Measurements from ENCODE around the gene FBN3.
"Not testable (repeated sequence)": the region's sequence is repeated elsewhere in the genome, so short reads cannot be mapped to it uniquely, and the experiment has no call there.

Gene FBN3

GRCh38 chr19:8046569-8047165, 102.7 kb downstream of the FBN3 start:
- no peak for DNase-seq

GRCh38 chr19:8045872-8046568, 103.4 kb downstream of the FBN3 start:
- no peak for DNase-seq

GRCh38 chr19:8044018-8044417, 105.4 kb downstream of the FBN3 start:
- no peak for DNase-seq

- DNase-seq = no peak
Observed at GRCh38 chr19:8042900-8043299, 106.5 kb downstream of the FBN3 start.

GRCh38 chr19:8041531-8041931, 107.9 kb downstream of the FBN3 start:
- DNase-seq = no peak

GRCh38 chr19:8039231-8039630, 110.2 kb downstream of the FBN3 start:
- DNase-seq = no peak

- no peak for DNase-seq
Observed at GRCh38 chr19:8038815-8039214, 110.6 kb downstream of the FBN3 start.

- peak; percentile 69 for DNase-seq
Observed at GRCh38 chr19:8036434-8037099, 112.8 kb downstream of the FBN3 start.

- no peak for DNase-seq
Observed at GRCh38 chr19:8034178-8034525, 115.2 kb downstream of the FBN3 start.

- not testable (repeated sequence) for DNase-seq
Observed at GRCh38 chr19:8033287-8034177, 115.9 kb downstream of the FBN3 start.

GRCh38 chr19:8030960-8031359, 118.4 kb downstream of the FBN3 start:
- no peak for DNase-seq

- peak; percentile 43 for DNase-seq
Observed at GRCh38 chr19:8028951-8029491, 120.4 kb downstream of the FBN3 start.

- no peak for DNase-seq
Observed at GRCh38 chr19:8025316-8025715, 124.1 kb downstream of the FBN3 start.

- DNase-seq = not testable (repeated sequence)
Observed at GRCh38 chr19:8024256-8024655, 125.1 kb downstream of the FBN3 start.

- DNase-seq = no peak
Observed at GRCh38 chr19:8023371-8023770, 126.0 kb downstream of the FBN3 start.

GRCh38 chr19:8022275-8022674, 127.1 kb downstream of the FBN3 start:
- DNase-seq = no peak

- DNase-seq = no peak
Observed at GRCh38 chr19:8021374-8021773, 128.0 kb downstream of the FBN3 start.

- no peak for DNase-seq
Observed at GRCh38 chr19:8020681-8021080, 128.7 kb downstream of the FBN3 start.

- peak; percentile 40 for DNase-seq
Observed at GRCh38 chr19:8017808-8018207, 131.6 kb downstream of the FBN3 start.
